Measurements from ENCODE around the gene RASAL1.
"Not testable (repeated sequence)": the region's sequence is repeated elsewhere in the genome, so short reads cannot be mapped to it uniquely, and the experiment has no call there.

RASAL1 gene

GRCh38 chr12:113161415-113162016 is 26.0 kb upstream of the RASAL1 start:
- DNase-seq, result no peak

- DNase-seq, result no peak
Observed at GRCh38 chr12:113159937-113160336, 24.4 kb upstream of the RASAL1 start.

DNA sequence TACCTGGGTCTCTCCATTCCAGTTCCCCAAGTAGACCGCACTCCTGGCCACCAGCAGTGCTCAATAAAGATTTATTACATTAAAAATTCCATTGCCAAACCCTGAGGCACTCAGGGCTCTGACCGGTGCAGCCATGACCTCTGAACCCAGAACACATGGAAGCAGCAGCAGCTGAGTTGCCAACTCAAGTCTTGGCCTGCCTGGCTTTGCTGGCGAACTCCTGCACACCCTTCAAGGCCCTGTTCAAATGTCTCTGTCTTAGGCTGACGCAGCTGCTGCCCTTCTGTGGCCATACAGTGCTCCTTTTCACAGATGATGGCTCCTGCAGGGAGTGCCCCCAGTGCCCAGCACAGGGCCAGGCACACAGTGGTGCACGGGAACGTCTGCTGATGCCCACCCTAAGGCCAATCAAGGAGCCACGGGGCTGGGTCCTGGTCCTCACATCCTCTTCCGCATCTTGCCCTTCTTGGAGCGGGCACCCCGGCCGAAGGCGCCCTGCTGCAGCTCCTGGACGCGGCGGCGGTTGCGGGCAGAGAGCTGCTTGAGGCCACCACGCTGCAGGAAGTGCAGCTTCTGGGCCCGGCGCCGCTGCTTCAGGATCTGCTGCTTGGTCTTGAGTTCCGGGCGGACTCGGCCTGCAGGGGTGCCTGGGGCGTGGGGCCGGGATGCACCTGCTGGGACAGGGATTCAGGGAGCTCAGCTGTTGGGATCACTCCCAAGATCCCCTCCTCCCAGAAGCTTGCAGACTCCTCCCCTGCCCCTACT is 23.1 kb upstream of the RASAL1 start:
- no peak for DNase-seq

- DNase-seq, result no peak
Observed at GRCh38 chr12:113157218-113157859, 21.8 kb upstream of the RASAL1 start.

- no peak for DNase-seq
Observed at GRCh38 chr12:113155646-113156045, 20.1 kb upstream of the RASAL1 start.

GRCh38 chr12:113155060-113155459 is 19.5 kb upstream of the RASAL1 start:
- DNase-seq, result no peak

DNA sequence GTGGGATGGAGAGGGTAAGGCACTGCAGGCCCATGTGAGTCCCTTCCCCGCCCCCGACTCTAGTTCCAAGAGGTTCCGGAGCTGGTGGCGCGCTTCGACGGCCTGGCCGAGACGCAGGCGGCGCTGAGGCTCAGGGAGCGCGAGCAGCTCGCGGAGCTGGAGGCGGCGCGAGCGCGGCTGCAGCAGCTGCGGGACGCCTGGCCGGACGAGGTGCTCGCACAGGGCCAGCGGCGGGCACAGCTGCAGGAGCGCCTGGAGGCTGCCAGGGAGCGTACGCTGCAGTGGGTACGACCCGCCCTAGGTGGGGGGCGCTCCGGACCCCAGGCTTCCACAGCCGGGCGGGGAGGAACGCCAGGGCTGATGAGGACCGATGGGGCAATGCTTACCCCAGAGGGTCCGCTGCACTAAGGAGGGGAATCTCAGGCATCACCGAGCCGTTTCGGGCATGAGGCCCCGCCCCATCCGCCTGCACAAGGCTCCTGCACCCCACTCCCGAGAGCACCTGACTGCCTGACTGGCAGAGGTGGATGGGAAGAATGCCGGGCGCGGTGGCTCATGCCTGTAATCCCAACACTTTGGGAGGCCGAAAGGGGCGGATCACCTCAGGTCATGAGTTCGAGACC is 18.9 kb upstream of the RASAL1 start:
- DNase-seq, result peak; percentile 37

GRCh38 chr12:113152835-113153814 is 17.6 kb upstream of the RASAL1 start:
- peak; percentile 82 for DNase-seq

DNA sequence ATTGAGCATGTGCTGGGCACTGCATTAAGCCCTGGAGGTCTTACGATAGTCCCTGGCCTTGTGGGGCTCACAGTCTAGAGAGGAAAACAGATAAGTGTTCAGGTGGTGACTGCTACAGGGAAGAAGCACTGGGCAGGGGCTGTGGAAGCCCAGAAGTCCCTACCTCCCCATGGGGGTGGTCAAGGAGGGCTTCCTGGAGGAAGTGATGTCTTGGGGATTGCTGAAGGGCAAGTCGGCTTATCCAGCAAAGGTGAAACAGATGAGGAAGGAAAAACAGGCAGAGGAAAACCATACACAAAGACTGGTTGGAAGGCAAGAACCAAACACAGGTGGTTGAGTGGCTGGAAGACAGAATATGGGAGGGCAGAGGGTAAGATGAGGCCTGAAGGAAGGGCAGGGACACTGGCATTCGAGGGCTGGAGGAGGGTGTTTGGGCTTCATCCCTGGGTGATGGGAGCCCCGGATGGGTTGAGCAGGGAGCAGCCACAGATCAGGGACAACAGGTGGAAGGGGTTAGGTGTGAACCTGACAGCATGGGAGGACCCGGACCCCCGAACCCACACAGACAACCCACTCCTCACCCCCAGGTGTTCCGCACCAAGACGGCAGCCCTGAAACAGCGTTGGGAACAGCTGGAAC is 16.8 kb upstream of the RASAL1 start:
- DNase-seq, result no peak

GRCh38 chr12:113151655-113152054 is 16.1 kb upstream of the RASAL1 start:
- DNase-seq, result no peak

GRCh38 chr12:113149361-113150150 is 14.0 kb upstream of the RASAL1 start, which contains the start of gene CFAP73:
TSS of gene CFAP73 (plus strand) at chr12:113149724. CDS start at chr12:113149858, 134 bp downstream.
- DNase-seq, result no peak

DNA sequence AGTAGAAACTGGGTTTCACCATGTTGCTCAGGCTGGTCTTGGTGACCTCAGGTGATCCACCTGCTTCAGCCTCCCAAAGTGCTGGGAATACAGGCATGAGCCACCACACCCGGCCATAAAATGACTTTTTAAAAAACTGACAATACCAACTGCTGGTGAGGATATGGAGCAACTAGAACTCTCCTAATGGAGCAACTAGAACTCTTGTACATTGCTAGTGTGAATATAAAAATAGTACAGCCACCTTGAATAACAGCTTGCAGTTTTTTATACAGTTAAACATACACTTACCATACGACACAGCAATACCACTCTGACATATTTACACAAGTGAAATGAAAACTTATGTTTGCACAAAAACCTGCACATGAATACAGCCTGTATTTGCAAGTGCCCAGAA is 11.4 kb upstream of the RASAL1 start:
- DNase-seq, result no peak

DNA sequence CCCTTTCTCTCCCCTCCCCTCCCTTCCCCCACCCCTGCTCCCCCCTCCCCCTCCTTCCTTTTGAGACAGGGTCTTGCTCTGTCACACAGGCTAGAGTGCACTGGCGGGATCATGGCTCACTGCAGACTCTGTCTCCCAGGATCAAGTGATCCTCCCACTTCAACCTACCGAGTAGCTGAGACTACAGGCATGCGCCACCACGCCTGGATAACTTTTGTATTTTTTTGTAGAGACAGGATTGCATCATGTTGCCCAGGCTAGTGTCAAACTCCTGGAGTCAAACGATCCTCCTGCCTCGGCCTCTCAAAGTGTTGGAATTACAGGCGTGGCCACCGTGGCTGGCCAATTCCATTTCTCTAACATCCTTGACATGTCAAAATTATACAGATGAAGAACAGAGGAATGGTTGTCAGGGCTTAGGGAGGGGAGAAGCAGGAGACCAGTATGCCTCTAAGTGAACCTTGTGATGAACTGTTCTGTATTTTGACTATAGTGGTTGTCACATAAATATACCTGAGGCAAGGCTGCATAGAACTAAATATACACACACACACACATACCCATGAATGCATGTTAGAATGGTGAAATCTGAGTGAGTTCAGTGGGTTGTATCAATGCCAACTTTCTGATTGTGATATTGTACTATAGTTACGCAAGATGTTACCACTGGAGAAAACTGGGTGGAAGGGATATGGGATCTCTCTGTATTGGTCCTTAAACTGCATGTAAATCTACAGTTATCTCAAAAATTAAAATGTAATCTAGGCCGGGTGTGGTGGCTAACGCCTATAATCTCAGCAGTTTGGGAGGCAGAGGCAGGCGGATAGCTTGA is 10.4 kb upstream of the RASAL1 start:
- DNase-seq, result no peak

DNA sequence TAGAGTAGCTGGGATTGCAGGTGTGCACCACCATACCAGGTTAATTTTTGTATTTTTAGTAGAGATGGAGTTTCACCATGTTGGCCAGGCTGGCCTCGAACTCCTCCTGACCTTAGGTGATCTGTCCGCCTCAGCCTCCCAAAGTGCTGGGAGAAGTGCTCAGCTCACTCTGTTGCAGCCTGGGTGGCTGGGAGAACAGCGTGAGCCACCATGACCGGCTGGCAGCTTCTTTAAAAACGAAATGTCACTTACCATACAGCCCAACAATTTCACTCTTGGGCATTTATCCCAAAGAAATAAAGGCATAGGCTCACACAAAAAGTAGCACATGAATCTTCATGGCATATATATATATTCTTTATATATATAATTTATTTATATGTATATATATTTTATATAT is 9.2 kb upstream of the RASAL1 start:
- no peak for DNase-seq

GRCh38 chr12:113143959-113144358 is 8.4 kb upstream of the RASAL1 start:
- DNase-seq, result no peak

- no peak for DNase-seq
Observed at GRCh38 chr12:113142886-113143332, 7.3 kb upstream of the RASAL1 start.

- DNase-seq, result no peak
Observed at GRCh38 chr12:113142173-113142885, 6.8 kb upstream of the RASAL1 start.

DNA sequence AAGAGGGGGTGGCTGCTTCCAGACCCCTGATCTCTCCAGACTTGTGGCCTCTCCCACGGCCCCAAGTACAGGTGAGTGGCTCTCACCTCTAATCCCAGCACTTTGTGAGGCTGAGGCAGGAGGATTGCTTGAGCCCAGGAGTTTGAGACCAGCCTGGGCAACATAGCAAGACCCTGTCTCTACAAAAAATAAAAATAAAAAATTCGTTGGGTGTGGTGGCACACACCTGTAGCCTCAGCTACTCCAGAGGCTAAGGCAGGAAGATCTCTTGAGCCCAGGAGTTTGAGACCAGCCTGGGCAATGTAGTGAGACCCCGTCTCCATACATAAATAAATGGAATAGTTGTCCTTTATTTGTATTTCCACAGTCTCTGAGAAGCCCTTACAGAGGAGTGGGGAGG is 6.2 kb upstream of the RASAL1 start:
- not testable (repeated sequence) for DNase-seq

GRCh38 chr12:113140706-113141105 is 5.1 kb upstream of the RASAL1 start:
- DNase-seq, result no peak
